Neural progenitor cell (in vitro differentiated cells): ENCODE measurements around the gene PLA2G4A.

Experiments
- EZH2 ChIP-seq: fragments of 200-600 bp; sonication (generic); IDR thresholded peaks from 2 replicates; pipeline ENCODE4 v1.6.1; 2017; ENCODE audit warnings: antibody characterized with exemption, mild to moderate bottlenecking, moderate library complexity
- TF ChIP-seq, protein P1 (sequence below): fragments of 200-600 bp; sonication (generic); IDR thresholded peaks from 2 replicates; pipeline ENCODE4 v1.5.1; 2017; ENCODE audit warnings: antibody characterized with exemption, mild to moderate bottlenecking

GRCh38 chr1:186849271-186849671, 20.5 kb downstream of the PLA2G4A start:
- TF ChIP-seq EZH2 = no peak
- TF ChIP-seq, protein P1, sequence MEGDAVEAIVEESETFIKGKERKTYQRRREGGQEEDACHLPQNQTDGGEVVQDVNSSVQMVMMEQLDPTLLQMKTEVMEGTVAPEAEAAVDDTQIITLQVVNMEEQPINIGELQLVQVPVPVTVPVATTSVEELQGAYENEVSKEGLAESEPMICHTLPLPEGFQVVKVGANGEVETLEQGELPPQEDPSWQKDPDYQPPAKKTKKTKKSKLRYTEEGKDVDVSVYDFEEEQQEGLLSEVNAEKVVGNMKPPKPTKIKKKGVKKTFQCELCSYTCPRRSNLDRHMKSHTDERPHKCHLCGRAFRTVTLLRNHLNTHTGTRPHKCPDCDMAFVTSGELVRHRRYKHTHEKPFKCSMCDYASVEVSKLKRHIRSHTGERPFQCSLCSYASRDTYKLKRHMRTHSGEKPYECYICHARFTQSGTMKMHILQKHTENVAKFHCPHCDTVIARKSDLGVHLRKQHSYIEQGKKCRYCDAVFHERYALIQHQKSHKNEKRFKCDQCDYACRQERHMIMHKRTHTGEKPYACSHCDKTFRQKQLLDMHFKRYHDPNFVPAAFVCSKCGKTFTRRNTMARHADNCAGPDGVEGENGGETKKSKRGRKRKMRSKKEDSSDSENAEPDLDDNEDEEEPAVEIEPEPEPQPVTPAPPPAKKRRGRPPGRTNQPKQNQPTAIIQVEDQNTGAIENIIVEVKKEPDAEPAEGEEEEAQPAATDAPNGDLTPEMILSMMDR = no peak
